ENCODE data around the gene GLT1D1. TPM values are rescaled to one million over a fixed set of nuclear protein-coding genes. Genes with fewer than 3 reads are reported as not detected.
"Not testable (repeated sequence)": the region's sequence is repeated elsewhere in the genome, so short reads cannot be mapped to it uniquely, and the experiment has no call there.

The GLT1D1 gene
- total RNA-seq, result 1 to 10 TPM in 4 of 10 donors, under 1 TPM in 5, not detected in 1; 0.24 to 3.3 (median 0.93) TPM
- polyA plus RNA-seq, result under 1 TPM; 0.07 to 0.09 TPM
- long read RNA-seq, donor 1, result 0 reads
- long read RNA-seq, donor 2, result 0 reads
- long read RNA-seq, donor 3, result 0 reads

DNA sequence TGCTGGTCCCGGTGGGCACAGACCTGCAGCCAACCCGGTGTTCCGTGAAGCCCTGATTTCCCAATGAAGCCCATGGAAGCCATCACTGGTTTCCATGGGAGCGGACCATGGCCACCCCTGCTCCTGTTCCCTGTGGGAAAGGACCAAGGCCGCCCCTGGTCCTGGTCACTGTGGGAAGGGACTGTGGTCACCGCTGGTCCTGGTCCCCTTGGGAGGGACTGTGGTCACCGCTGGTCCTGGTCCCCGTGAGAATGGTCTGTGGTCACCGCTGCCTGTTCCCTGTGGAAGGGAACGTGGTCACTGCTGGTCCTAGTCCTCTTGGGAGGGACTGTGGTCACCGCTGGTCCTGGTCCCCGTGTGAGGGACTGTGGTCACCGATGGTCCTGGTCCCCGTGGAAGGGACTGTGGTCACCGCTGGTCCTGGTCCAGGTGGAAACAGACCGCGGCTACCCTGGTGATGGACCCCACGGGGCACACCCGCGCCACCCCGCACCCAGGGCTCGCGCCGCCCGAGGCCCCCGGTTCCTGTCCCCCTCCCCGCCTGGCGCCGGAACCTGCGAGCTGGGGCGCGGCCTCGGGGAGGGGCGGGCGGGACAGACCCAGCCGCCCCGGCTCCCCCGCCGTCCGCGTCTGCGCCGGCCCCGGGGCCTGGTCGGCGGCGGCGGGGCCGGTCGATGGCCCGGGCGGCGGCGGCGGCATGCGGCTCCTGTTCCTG is at the start of gene GLT1D1:
TSS of gene GLT1D1 (plus strand) at position 594 of the 715 bp plus-strand sequence. CDS start at position 698, 104 bp downstream.
- 21 to 30% methylated on average over 39 to 56 of the region's 56 CpGs for WGBS, 2 donors
- no peak for ATAC-seq
- Histone ChIP-seq H3K9me3 (no peaks in the 10 kb centered on the region), H3K27me3 (peaks cover 0 to 69% (median 52%) of the 10 kb centered on the region in 7 donors), H3K27ac (peak within 1 kb of the TSS in 2 of 10 donors; percentile 44 to 88), H3K4me3 (peak within 1 kb of the TSS in 8 of 10 donors; percentile 12 to 54 (median 26)), H3K36me3 (no peaks in the 10 kb centered on the region), H3K4me1 (peaks cover 0 to 3% (median 0%) of the 10 kb centered on the region in 9 donors)
- intact Hi-C loops (cut with DNase I), result no loop called here
- DNase-seq, result no peak
- TF ChIP-seq, protein P1, sequence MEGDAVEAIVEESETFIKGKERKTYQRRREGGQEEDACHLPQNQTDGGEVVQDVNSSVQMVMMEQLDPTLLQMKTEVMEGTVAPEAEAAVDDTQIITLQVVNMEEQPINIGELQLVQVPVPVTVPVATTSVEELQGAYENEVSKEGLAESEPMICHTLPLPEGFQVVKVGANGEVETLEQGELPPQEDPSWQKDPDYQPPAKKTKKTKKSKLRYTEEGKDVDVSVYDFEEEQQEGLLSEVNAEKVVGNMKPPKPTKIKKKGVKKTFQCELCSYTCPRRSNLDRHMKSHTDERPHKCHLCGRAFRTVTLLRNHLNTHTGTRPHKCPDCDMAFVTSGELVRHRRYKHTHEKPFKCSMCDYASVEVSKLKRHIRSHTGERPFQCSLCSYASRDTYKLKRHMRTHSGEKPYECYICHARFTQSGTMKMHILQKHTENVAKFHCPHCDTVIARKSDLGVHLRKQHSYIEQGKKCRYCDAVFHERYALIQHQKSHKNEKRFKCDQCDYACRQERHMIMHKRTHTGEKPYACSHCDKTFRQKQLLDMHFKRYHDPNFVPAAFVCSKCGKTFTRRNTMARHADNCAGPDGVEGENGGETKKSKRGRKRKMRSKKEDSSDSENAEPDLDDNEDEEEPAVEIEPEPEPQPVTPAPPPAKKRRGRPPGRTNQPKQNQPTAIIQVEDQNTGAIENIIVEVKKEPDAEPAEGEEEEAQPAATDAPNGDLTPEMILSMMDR (IDR thresholded peaks at IDR 0.05), result no peak

GRCh38 chr12:128803788-128804187 is 49.5 kb upstream of the GLT1D1 start:
- Histone ChIP-seq H3K36me3 (peaks cover 0 to 90% (median 24%) of the 10 kb centered on the region in 9 donors), H3K4me1 (peaks cover 0 to 33% (median 11%) of the 10 kb centered on the region in 9 donors), H3K27ac (peak overlapping the region in 5 of 10 donors; percentile 9 to 44 (median 33)), H3K4me3 (no peak overlapping the region), H3K27me3 (no peaks in the 10 kb centered on the region), H3K9me3 (peaks cover 0 to 13% (median 0%) of the 10 kb centered on the region in 11 donors)
- ATAC-seq, result peak in 7 of 8 donors; percentile 40 to 82 (median 69)
- 79 to 82% methylated on average over 9 of the region's 9 CpGs for WGBS, 2 donors
- intact Hi-C loops (cut with DNase I), result no loop called here
- TF ChIP-seq, protein P1 (IDR thresholded peaks at IDR 0.05), result no peak
- no peak for DNase-seq

DNA sequence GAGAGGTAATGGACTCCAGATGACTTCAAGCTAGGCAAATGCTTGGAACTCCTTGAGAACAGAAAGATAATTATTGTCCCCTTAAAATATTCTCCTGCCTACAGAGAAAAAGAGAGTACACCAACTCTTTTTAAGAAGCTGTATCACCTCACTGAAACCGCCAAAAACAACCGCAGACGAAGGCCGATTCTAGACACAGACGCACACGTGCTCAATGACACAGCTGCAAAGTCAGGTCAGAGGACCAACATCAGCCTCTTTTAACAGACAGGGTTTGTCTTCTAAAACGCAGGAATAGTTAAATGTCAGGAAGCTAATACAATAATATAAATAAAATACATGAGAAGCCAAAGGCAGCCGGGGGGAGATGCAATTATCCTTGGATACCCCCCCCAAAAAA is 48.5 kb upstream of the GLT1D1 start:
- Histone ChIP-seq H3K4me1 (peaks cover 0 to 43% (median 19%) of the 10 kb centered on the region in 9 donors), H3K36me3 (peaks cover 0 to 90% (median 17%) of the 10 kb centered on the region in 9 donors), H3K27ac (peak overlapping the region in 1 of 10 donors; percentile 31), H3K9me3 (peaks cover 0 to 13% (median 0%) of the 10 kb centered on the region in 11 donors), H3K27me3 (no peaks in the 10 kb centered on the region), H3K4me3 (no peak overlapping the region)
- intact Hi-C loops (cut with DNase I), result no loop called here
- 97% methylated on average over 8 of the region's 8 CpGs for WGBS, 2 donors
- ATAC-seq (no peak), DNase-seq (no peak)
- TF ChIP-seq, protein P1 (IDR thresholded peaks at IDR 0.05), result no peak

GRCh38 chr12:128805406-128805805 is 47.9 kb upstream of the GLT1D1 start:
- ATAC-seq; H3K4me3 ChIP-seq; DNase-seq; H3K27ac ChIP-seq; intact Hi-C loops (cut with DNase I); H3K27me3 ChIP-seq: not testable (repeated sequence)
- Histone ChIP-seq H3K4me1 (peaks cover 0 to 49% (median 25%) of the 10 kb centered on the region in 9 donors), H3K36me3 (peaks cover 0 to 84% (median 15%) of the 10 kb centered on the region in 9 donors), H3K9me3 (peaks cover 0 to 13% (median 0%) of the 10 kb centered on the region in 11 donors)
- WGBS, 2 donors, result 84 to 90% methylated on average over 5 of the region's 5 CpGs

Data from heart right ventricle (tissue), 16 donors.